K562 (cell line): ENCODE results near the gene RAI14. TPM values are rescaled to one million over a fixed set of nuclear protein-coding genes. Genes with fewer than 3 reads are reported as not detected.

Source experiments
- ATAC-seq: fragments of 200-7000 bp; cut with Tn5 transposase; 3 replicates; pipeline ENCODE4 v1.9.1; 2020; ENCODE audit warnings: moderate library complexity
- BruUV-seq: library from RNA; stranded (reverse); fragments of 400-500 nt; replicated peaks from 2 replicates; lab custom pipeline; 2021; lab: Mats Ljungman, UMichigan
- CTCF ChIA-PET: fragments of 300-600 bp; formaldehyde crosslinking; extraction: SDS; loops from one replicate; lab custom pipeline; 2021; ENCODE audit warnings: low intra/inter-chr PET ratio; lab: Yijun Ruan, JAX
- POLR2A ChIA-PET: fragments of 300-600, 350-650 bp; sonication (Branson Sonifier 250); formaldehyde crosslinking; extraction: SDS; loops from one replicate; lab custom pipeline; 2021; ENCODE audit warnings: antibody characterized with exemption, inconsistent platforms; lab: Yijun Ruan, JAX
- DNase-seq, 4 experiments: peaks; one replicate each; pipeline versions ENCODE4 v3.0.0 to v3.0.0-alpha.2; 2011 to 2018; ENCODE audit warnings: low spot score in 3 of 4, mixed read lengths in 3 of 4; ENCODE audit errors: extremely low read depth in 1 of 4
- FAIRE-seq: peaks from 2 replicates; lab custom pipeline; 2011; peaks lifted over from hg19 to GRCh38; lab: Jason Lieb, UNC
- H2AFZ ChIP-seq: 2 replicates; pipeline ENCODE4 v1.6.0; 2011; ENCODE audit warnings: low read depth, low read length, control low read depth, inconsistent platforms
- H3K27ac ChIP-seq: fragments of 200-600 bp; 3 replicates; pipeline ENCODE4 v1.8.0; 2011; ENCODE audit warnings: low read depth, mild to moderate bottlenecking, control low read depth, inconsistent platforms, low read length, moderate library complexity, mixed read lengths; ENCODE audit errors: extremely low read depth
- H3K27me3 ChIP-seq, 2 experiments: fragments of 300-600 bp in 1 of 2; 2 replicates in 1 of 2; 3 replicates in 1 of 2; pipeline versions ENCODE4 v1.6.0 to v1.8.0; 2011; ENCODE audit warnings: inconsistent platforms in 2 of 2, low read length in 2 of 2, mild to moderate bottlenecking in 1 of 2, mixed read lengths in 1 of 2, moderate library complexity in 1 of 2; ENCODE audit not compliant: control insufficient read depth in 2 of 2, insufficient read depth in 2 of 2
- H3K36me3 ChIP-seq: fragments of 300-600 bp; 3 replicates; pipeline ENCODE4 v1.8.0; 2011; ENCODE audit warnings: mild to moderate bottlenecking, low read length, inconsistent platforms; ENCODE audit not compliant: control insufficient read depth, insufficient read depth
- H3K4me1 ChIP-seq, 2 experiments: fragments of 200-600 bp in 1 of 2; replicated peaks in 1 of 2; 2 replicates in 1 of 2; 3 replicates in 1 of 2; pipeline versions ENCODE4 v1.5.1 to v1.8.0; 2011; ENCODE audit warnings: inconsistent platforms in 2 of 2, low read length in 2 of 2, mild to moderate bottlenecking in 1 of 2, mixed read lengths in 1 of 2, moderate library complexity in 1 of 2; ENCODE audit not compliant: control insufficient read depth in 2 of 2, insufficient read depth in 2 of 2
- H3K4me2 ChIP-seq: 2 replicates; pipeline ENCODE4 v1.6.1; 2011; ENCODE audit warnings: low read length, control low read depth, inconsistent platforms, mixed read lengths; ENCODE audit not compliant: insufficient read depth
- H3K4me3 ChIP-seq: fragments of 200-600 bp; sonication (generic), shearing (Covaris generic); 2 replicates; pipeline ENCODE4 v1.5.1; 2016; ENCODE audit warnings: control low read depth, inconsistent platforms
- H3K79me2 ChIP-seq: fragments of 200-600 bp; 3 replicates; pipeline ENCODE4 v1.8.0; 2011; ENCODE audit warnings: low read length, inconsistent platforms; ENCODE audit not compliant: control insufficient read depth, insufficient read depth
- H3K9ac ChIP-seq, 2 experiments: 2 replicates each; pipeline versions ENCODE4 v1.6.0 to v1.6.1; 2011; ENCODE audit warnings: low read depth in 2 of 2, low read length in 2 of 2, control low read depth in 1 of 2, inconsistent platforms in 1 of 2, mild to moderate bottlenecking in 1 of 2, mixed read lengths in 1 of 2; ENCODE audit not compliant: insufficient read depth in 1 of 2
- H3K9me1 ChIP-seq: one replicate; pipeline ENCODE4 v1.6.0; 2011; ENCODE audit warnings: inconsistent platforms, mild to moderate bottlenecking, low read length, moderate library complexity; ENCODE audit not compliant: control insufficient read depth, insufficient read depth
- H3K9me3 ChIP-seq: replicated peaks from 2 replicates; pipeline ENCODE4 v1.5.1; 2011; ENCODE audit warnings: low read depth, low read length, inconsistent platforms; ENCODE audit not compliant: control insufficient read depth, insufficient read depth
- H4K20me1 ChIP-seq: replicated peaks from 2 replicates; pipeline ENCODE4 v1.6.1; 2011; ENCODE audit warnings: low read length, inconsistent platforms, mixed read lengths; ENCODE audit not compliant: control insufficient read depth, insufficient read depth
- ARNT ChIP-seq, 2 experiments: fragments of 450-650 bp; IDR thresholded peaks; 2 replicates each; pipeline ENCODE4 v1.6.1; 2016; ENCODE audit warnings: mild to moderate bottlenecking in 1 of 2
- CREB3L1 ChIP-seq: fragments of 450-650 bp; IDR thresholded peaks from 2 replicates; pipeline ENCODE4 v1.6.1; 2014; ENCODE audit warnings: low read depth, mild to moderate bottlenecking, moderate library complexity, borderline replicate concordance
- ETV6 ChIP-seq, 3 experiments: fragments of 150-350 bp in 1 of 3; sonication (generic) in 1 of 3; formaldehyde crosslinking in 1 of 3; IDR thresholded peaks; 2 replicates each; pipeline versions ENCODE4 v1.6.1 to v1.8.0; 2014 to 2022; ENCODE audit warnings: borderline replicate concordance in 2 of 3, low read depth in 2 of 3, antibody characterized with exemption in 1 of 3, low read length in 1 of 3, mild to moderate bottlenecking in 1 of 3, missing genetic modification reagents in 1 of 3
- GATAD2B ChIP-seq: fragments of 450-650 bp; IDR thresholded peaks from 2 replicates; pipeline ENCODE4 v1.6.1; 2017; ENCODE audit warnings: mild to moderate bottlenecking, borderline replicate concordance
- JUNB ChIP-seq: fragments of 450-650 bp; formaldehyde crosslinking; conservative IDR thresholded peaks from 2 replicates; pipeline ENCODE4 v1.4.0; 2020; ENCODE audit warnings: mild to moderate bottlenecking
- RHOXF2B ChIP-seq: fragments of 250-450 bp; sonication (Bioruptor Pico); conservative IDR thresholded peaks from 2 replicates; pipeline ENCODE4 v1.5.1; 2021
- TAF9B ChIP-seq: fragments of 450-650 bp; IDR thresholded peaks from 2 replicates; pipeline ENCODE4 v1.6.1; 2018; ENCODE audit warnings: mild to moderate bottlenecking; ENCODE audit not compliant: partially characterized antibody
- WHSC1 ChIP-seq: IDR thresholded peaks from one replicate; pipeline ENCODE4 v1.6.1; 2012; ENCODE audit warnings: low read length, control low read depth, inconsistent platforms
- ZNF449 ChIP-seq: fragments of 250-450 bp; sonication (Bioruptor Pico); IDR thresholded peaks from 2 replicates; pipeline ENCODE4 v1.8.0; 2022; ENCODE audit warnings: moderate library complexity, mild to moderate bottlenecking, inconsistent platforms
- ZNF766 ChIP-seq: fragments of 200-800 bp; sonication (Bioruptor generic); conservative IDR thresholded peaks from 2 replicates; pipeline ENCODE4 v1.6.1; 2016; ENCODE audit warnings: missing genetic modification characterization, missing compliant biosample characterization
- WGBS: fragments of 100-300 bp; shearing (Covaris generic); methylation state at CpG from one replicate; pipeline ENCODE4 v1.1.6; 2016; ENCODE audit warnings: low coverage, mixed read lengths; ENCODE audit not compliant: insufficient coverage; ENCODE audit errors: missing lambda C conversion rate; 5-methylcytosine and 5-hydroxymethylcytosine counted together
- in situ Hi-C: fragments of 300-500 bp; cut with MboI; formaldehyde crosslinking; loops from 4 replicates; pipeline ENCODE4 v1.15.0; 2018; ENCODE audit warnings: inconsistent platforms, mixed read lengths
- intact Hi-C: fragments of 100-400 bp; cut with micrococcal nuclease; formaldehyde crosslinking; loops from 2 replicates; pipeline ENCODE4 v1.14.2; 2022
- polyA plus RNA-seq, 8 experiments: library from polyadenylated mRNA; depleted of rRNA in 4 of 8; stranded (reverse) in 5 of 8; unstranded in 3 of 8; fragments of >200 nt; fragmentation: Nextera tagmentation in 2 of 8; fragmentation: Illumina TruSeq in 1 of 8; extraction: Ambion mirVana in 2 of 8; extraction: Trizol in 1 of 8; gene quantifications; 2 replicates each; pipeline versions ENCODE4 v1.2.1 to v1.2.3, GENCODE V29; 2011 to 2014; ENCODE audit warnings: inconsistent platforms in 1 of 8, missing spikeins in 1 of 8
- total RNA-seq, 7 experiments: library from RNA; depleted of rRNA in 6 of 7; stranded (reverse); fragments of >200 nt in 6 of 7; fragmentation: Illumina TruSeq in 2 of 7; extraction: Trizol in 2 of 7; gene quantifications; 2 replicates each; pipeline versions ENCODE4 v1.2.1 to v1.2.3, GENCODE V29; 2011 to 2021; ENCODE audit warnings: low replicate concordance in 1 of 7
- TF ChIP-seq, protein P1 (sequence below): fragments of 450-650 bp; conservative IDR thresholded peaks from 2 replicates; pipeline ENCODE4 v1.6.1; 2016; ENCODE audit warnings: missing genetic modification characterization, low read depth, mild to moderate bottlenecking, control low read depth, missing compliant biosample characterization
- TF ChIP-seq, protein P2 (sequence below): fragments of 250-450 bp; sonication (Bioruptor Pico); IDR thresholded peaks from 2 replicates; pipeline ENCODE4 v1.5.1; 2021; ENCODE audit warnings: mild to moderate bottlenecking
- TF ChIP-seq, protein P3 (sequence below): fragments of 450-650 bp; formaldehyde crosslinking; IDR thresholded peaks from 2 replicates; pipeline ENCODE4 v1.4.0; 2022; ENCODE audit warnings: missing genetic modification characterization

RAI14 gene
- total and polyA plus RNA-seq, 9 of the 15 experiments (the other 6 are each of a cell fraction or from before 2014, with no cell fraction given) = 11.3 to 82.5 (median 34.8) TPM

GRCh38 chr5:34854459-34855174 is 198.5 kb downstream of the RAI14 start:
- Histone ChIP-seq H3K9me3 (no peaks in the 10 kb centered on the region), H3K4me3 (no peak overlapping the region), H3K79me2 (no peaks in the 10 kb centered on the region), H3K9ac (no peak overlapping the region), H3K4me1 (no peaks in the 10 kb centered on the region; a peak in 1 of 5 replicates), H3K36me3 (no peaks in the 10 kb centered on the region), H2AFZ (no peak overlapping the region), H4K20me1 (no peaks in the 10 kb centered on the region), H3K27ac (no peak overlapping the region), H3K27me3 (no peaks in the 10 kb centered on the region), H3K4me2 (no peak overlapping the region), H3K9me1 (no peaks in the 10 kb centered on the region)
- ChIA-PET CTCF (no interaction called here), POLR2A (no interaction called here)
- in situ Hi-C loops (no loop called here), intact Hi-C loops (no loop called here)
- no TSS peak for BruUV-seq
- TF ChIP-seq ETV6 (IDR thresholded peaks at IDR 0.05; ENCODE audit: borderline replicate concordance in 1 of 2, low read depth in 2 of 2, low read length in 1 of 2) (no peak), ETV6 (CRISPR knock-in tag; IDR thresholded peaks at IDR 0.05; ENCODE audit: borderline replicate concordance) (no peak), TAF9B (no peak), RHOXF2B (CRISPR knock-in tag) (no peak), CREB3L1 (no peak), JUNB (CRISPR knock-in tag) (no peak), WHSC1 (no peak), ZNF449 (CRISPR knock-in tag) (no peak), GATAD2B (no peak), ZNF766 (CRISPR knock-in tag) (no peak), ARNT (IDR thresholded peaks at IDR 0.05) (no peak)
- TF ChIP-seq, protein P1, sequence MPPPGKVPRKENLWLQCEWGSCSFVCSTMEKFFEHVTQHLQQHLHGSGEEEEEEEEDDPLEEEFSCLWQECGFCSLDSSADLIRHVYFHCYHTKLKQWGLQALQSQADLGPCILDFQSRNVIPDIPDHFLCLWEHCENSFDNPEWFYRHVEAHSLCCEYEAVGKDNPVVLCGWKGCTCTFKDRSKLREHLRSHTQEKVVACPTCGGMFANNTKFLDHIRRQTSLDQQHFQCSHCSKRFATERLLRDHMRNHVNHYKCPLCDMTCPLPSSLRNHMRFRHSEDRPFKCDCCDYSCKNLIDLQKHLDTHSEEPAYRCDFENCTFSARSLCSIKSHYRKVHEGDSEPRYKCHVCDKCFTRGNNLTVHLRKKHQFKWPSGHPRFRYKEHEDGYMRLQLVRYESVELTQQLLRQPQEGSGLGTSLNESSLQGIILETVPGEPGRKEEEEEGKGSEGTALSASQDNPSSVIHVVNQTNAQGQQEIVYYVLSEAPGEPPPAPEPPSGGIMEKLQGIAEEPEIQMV (tag) = no peak
- TF ChIP-seq, protein P2, sequence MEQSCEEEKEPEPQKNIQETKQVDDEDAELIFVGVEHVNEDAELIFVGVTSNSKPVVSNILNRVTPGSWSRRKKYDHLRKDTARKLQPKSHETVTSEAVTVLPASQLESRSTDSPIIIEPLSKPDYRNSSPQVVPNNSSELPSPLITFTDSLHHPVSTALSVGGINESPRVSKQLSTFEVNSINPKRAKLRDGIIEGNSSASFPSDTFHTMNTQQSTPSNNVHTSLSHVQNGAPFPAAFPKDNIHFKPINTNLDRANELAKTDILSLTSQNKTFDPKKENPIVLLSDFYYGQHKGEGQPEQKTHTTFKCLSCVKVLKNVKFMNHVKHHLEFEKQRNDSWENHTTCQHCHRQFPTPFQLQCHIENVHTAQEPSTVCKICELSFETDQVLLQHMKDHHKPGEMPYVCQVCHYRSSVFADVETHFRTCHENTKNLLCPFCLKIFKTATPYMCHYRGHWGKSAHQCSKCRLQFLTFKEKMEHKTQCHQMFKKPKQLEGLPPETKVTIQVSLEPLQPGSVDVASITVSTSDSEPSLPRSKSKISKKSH (CRISPR knock-in tag) = no peak
- TF ChIP-seq, protein P3, sequence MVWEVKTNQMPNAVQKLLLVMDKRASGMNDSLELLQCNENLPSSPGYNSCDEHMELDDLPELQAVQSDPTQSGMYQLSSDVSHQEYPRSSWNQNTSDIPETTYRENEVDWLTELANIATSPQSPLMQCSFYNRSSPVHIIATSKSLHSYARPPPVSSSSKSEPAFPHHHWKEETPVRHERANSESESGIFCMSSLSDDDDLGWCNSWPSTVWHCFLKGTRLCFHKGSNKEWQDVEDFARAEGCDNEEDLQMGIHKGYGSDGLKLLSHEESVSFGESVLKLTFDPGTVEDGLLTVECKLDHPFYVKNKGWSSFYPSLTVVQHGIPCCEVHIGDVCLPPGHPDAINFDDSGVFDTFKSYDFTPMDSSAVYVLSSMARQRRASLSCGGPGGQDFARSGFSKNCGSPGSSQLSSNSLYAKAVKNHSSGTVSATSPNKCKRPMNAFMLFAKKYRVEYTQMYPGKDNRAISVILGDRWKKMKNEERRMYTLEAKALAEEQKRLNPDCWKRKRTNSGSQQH (CRISPR knock-in tag) = no peak
- FAIRE-seq (no peak), DNase-seq (no peak), ATAC-seq (no peak)
- WGBS = 12% methylated on average over 4 of the region's 4 CpGs
